Esophagus squamous epithelium (tissue), 5 donors: ENCODE measurements around the gene METTL16. TPM values are rescaled to one million over a fixed set of nuclear protein-coding genes. Genes with fewer than 3 reads are reported as not detected.

Experiments
- DNase-seq: peaks from one replicate; lab custom pipeline; 2025; lab: John Stamatoyannopoulos, UW
- H3K27ac ChIP-seq, 4 donors: fragments of 200-600 bp; sonication (generic); one replicate each; pipeline ENCODE4 v1.5.1; 2016 to 2019; ENCODE audit warnings: mild to moderate bottlenecking in 1 of 4
- H3K27me3 ChIP-seq, 4 donors: fragments of 200-600 bp; sonication (generic); 1 replicate in 3 of 4; 2 replicates in 1 of 4; pipeline versions ENCODE4 v1.5.1 to v1.6.0; 2017 to 2021; ENCODE audit warnings: antibody characterized with exemption in 1 of 4
- H3K36me3 ChIP-seq, 3 donors: fragments of 200-600 bp; sonication (generic); one replicate each; pipeline ENCODE4 v1.5.1; 2016 to 2019
- H3K4me1 ChIP-seq, 3 donors: fragments of 200-600 bp; sonication (generic); one replicate each; pipeline ENCODE4 v1.5.1; 2017 to 2019
- H3K4me3 ChIP-seq, 4 donors: fragments of 200-600 bp; sonication (generic); 1 replicate in 3 of 4; 2 replicates in 1 of 4; pipeline ENCODE4 v1.5.1; 2016 to 2019; ENCODE audit warnings: mild to moderate bottlenecking in 2 of 4, moderate library complexity in 1 of 4
- H3K9me3 ChIP-seq, 3 donors: fragments of 200-600 bp; sonication (generic); one replicate each; pipeline ENCODE4 v1.5.1; 2016 to 2019
- CTCF ChIP-seq, 6 experiments: fragments of 450-650 bp in 4 of 6; fragments of 200-600 bp in 2 of 6; sonication (generic) in 2 of 6; IDR thresholded peaks; one replicate each; pipeline ENCODE4 v1.5.1; 2016 to 2019; ENCODE audit warnings: antibody characterized with exemption in 6 of 6, mild to moderate bottlenecking in 4 of 6, moderate library complexity in 4 of 6
- POLR2A ChIP-seq, 4 donors: fragments of 450-650 bp; IDR thresholded peaks; one replicate each; pipeline ENCODE4 v1.6.1; 2017; ENCODE audit warnings: antibody characterized with exemption in 4 of 4, mild to moderate bottlenecking in 4 of 4, moderate library complexity in 3 of 4
- WGBS, 2 donors: methylation state at CpG; one replicate each; pipeline ENCODE4 v1.1.5; 2018; 5-methylcytosine and 5-hydroxymethylcytosine counted together
- intact Hi-C: fragments of 100-400 bp; cut with DNase I; formaldehyde crosslinking; loops from one replicate; pipeline ENCODE4 v1.15.0; 2022
- small RNA-seq, 4 donors: library from RNA; depleted of rRNA; stranded (forward); fragments of <200 nt; gene quantifications; one replicate each; pipeline ENCODE3, GENCODE V24; 2016
- total RNA-seq, 4 donors: library from RNA; depleted of rRNA; stranded (reverse); fragments of >200 nt; gene quantifications; one replicate each; pipeline ENCODE4 v1.1.0, GENCODE V29; 2016
- donor health status: DM: yes; HTN: yes; CAD: no.

METTL16 gene
- total RNA-seq, 4 donors from 2014 or later = 12.5 to 31.5 (median 25.3) TPM

DNA sequence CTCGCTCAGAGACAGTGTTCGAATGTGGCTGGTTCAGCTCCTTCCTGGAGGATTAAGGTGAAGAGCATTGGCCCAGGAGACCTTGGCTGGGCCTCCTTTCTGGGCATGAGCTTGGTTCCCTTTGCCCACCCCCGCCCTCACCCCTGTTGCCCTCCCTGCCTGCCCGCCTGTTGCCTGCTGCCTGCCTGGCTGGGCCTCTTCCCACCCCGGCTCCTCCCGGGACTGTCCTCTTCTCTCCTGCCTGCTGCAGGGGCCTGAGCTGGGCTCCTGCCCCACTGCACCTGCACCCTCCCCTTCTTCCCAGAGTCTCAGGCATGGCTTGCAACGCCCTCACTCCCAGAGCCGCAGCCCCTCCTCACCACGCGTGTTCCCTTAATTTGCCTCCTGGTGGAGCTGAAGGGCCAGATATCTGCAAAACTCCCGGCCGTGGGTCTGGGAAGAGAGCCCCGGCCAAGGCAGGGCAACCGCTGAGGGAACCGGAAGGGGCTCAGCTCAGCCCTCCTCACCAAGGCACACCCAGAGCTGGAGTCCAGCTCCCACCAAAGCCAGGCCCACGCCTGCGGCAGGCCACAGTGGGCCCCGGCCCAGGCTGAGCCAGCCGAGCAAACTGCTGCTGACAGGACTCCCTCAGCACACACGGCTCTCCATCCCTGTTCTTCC, 142.0 kb downstream of the METTL16 start:
- H3K27ac ChIP-seq = peak overlapping the region in 2 of 4 donors; percentile 39 to 50
- TF ChIP-seq POLR2A (IDR thresholded peaks at IDR 0.05) = no peak
- TF ChIP-seq CTCF (IDR thresholded peaks at IDR 0.05) = no peak
- 53 to 72% methylated on average over 4 to 11 of the region's 20 CpGs for WGBS, 2 donors
- no peak for DNase-seq
- H3K36me3 ChIP-seq = peaks cover 0 to 97% (median 12%) of the 10 kb centered on the region in 3 donors
- peaks cover 0 to 36% (median 3%) of the 10 kb centered on the region in 3 donors for H3K4me1 ChIP-seq
- H3K9me3 ChIP-seq = no peaks in the 10 kb centered on the region
- intact Hi-C loops = no loop called here
- H3K27me3 ChIP-seq = no peaks in the 10 kb centered on the region
- H3K4me3 ChIP-seq = no peak overlapping the region

DNA sequence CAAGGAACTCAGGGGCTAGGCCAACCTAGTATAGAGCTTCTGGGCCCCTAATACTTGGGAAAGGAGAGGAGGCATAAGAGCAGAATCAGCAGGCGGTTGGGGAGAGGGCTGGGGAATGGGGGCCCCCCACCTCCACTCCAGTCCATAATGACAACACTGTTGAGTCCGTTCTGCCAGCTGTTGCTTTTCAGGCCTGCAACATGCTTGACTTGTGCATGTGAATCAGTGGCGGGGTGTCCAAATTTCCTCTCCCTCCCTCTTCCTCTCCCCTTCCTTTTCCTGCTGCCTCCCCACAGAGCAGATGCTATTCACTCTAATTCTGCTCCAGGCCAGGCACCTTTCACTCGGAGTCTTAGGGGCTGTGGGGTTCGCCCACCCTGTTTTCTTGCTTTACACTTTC, 142.6 kb downstream of the METTL16 start:
- TF ChIP-seq POLR2A (IDR thresholded peaks at IDR 0.05) (no peak), CTCF (IDR thresholded peaks at IDR 0.05) (no peak)
- peak overlapping the region in 1 of 4 donors; percentile 39 for H3K27ac ChIP-seq
- H3K27me3 ChIP-seq = no peaks in the 10 kb centered on the region
- no peak overlapping the region for H3K4me3 ChIP-seq
- 45 to 73% methylated on average over 5 of the region's 5 CpGs for WGBS, 2 donors
- peaks cover 0 to 37% (median 2%) of the 10 kb centered on the region in 3 donors for H3K4me1 ChIP-seq
- DNase-seq = no peak
- peaks cover 0 to 99% (median 12%) of the 10 kb centered on the region in 3 donors for H3K36me3 ChIP-seq
- intact Hi-C loops = no loop called here
- no peaks in the 10 kb centered on the region for H3K9me3 ChIP-seq

GRCh38 chr17:2368359-2368758, 143.3 kb downstream of the METTL16 start:
- H3K36me3 ChIP-seq = peaks cover 4 to 99% (median 12%) of the 10 kb centered on the region in 3 donors
- no peaks in the 10 kb centered on the region for H3K27me3 ChIP-seq

DNA sequence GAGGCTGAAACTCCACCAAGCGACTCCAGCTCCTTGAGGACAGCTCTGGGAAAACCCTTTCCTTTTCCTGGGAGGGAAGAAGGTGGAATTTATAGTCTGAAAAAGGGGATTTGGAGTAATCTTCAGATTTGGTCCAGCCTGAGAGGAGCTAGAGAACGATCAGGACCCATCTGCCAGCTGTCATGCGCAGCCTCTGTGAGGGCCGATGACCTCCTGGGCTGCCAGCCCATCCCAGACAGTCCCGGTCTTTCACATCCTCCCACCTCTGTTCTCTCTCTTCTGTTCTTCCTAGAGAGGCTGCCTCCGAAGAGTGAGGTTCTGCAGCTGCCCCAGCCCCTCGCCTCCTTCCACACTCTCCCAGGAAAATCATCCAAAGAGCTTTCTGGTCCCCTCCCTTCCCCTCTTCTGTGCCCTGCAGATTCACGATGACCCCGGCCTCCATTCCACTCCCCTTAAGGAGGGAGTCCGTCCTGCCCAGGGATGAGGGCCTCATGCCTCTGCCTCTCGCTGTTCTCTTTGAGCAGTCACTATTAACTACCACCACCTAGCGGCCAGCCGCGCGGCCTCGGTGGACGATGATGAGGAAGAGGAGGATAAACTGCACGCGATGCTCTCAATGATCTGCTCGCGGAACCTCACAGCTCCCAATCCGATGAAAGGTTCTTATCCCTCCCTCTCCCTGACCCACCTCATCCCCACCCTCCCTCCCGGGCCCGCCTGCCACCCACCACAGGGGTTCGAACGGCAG, 144.8 kb downstream of the METTL16 start:
- H3K36me3 ChIP-seq = peaks cover 8 to 99% (median 17%) of the 10 kb centered on the region in 3 donors
- H3K27me3 ChIP-seq = no peaks in the 10 kb centered on the region
- H3K4me1 ChIP-seq = peaks cover 0 to 46% (median 5%) of the 10 kb centered on the region in 3 donors
- H3K4me3 ChIP-seq = no peak overlapping the region
- DNase-seq = no peak
- H3K27ac ChIP-seq = no peak overlapping the region
- intact Hi-C loops = no loop called here
- WGBS, 2 donors = 81 to 86% methylated on average over 9 to 19 of the region's 26 CpGs
- no peaks in the 10 kb centered on the region for H3K9me3 ChIP-seq
- TF ChIP-seq CTCF (IDR thresholded peaks at IDR 0.05) (no peak), POLR2A (IDR thresholded peaks at IDR 0.05) (no peak)

More at GRCh38 chr17:2368359-2368758, 143.3 kb downstream of the METTL16 start:
- TF ChIP-seq POLR2A (IDR thresholded peaks at IDR 0.05) (no peak), CTCF (IDR thresholded peaks at IDR 0.05) (no peak)
- H3K9me3 ChIP-seq = no peaks in the 10 kb centered on the region
- intact Hi-C loops = no loop called here
- peaks cover 0 to 43% (median 5%) of the 10 kb centered on the region in 3 donors for H3K4me1 ChIP-seq
- peak overlapping the region in 1 of 4 donors; percentile 39 for H3K27ac ChIP-seq
- DNase-seq = no peak
- 73% methylated on average over 4 of the region's 8 CpGs; no CpG with 5 or more reads in 1 of the 2 donors for WGBS, 2 donors
- H3K4me3 ChIP-seq = no peak overlapping the region

Small RNA genes within 50 kb of the gene (small RNA-seq; reads per million reads assigned to genes)
- 0 reads per million in 4 donors for gene AC006435.3
- gene AC006435.4 = 0 reads per million in 4 donors
- 0 reads per million in 4 donors for gene AC006435.5

Other genes with a start within 250 kb of the METTL16 start
- gene SMG6, start 208.1 kb downstream of the METTL16 start, total RNA-seq = 10 to 100 TPM; 17.9 to 24.0 (median 20.1) TPM
- gene SRR, start 207.9 kb downstream of the METTL16 start, total RNA-seq = 10 to 100 TPM in 3 of 4 donors, 1 to 10 TPM in 1; 8.7 to 34.8 (median 15.8) TPM
- 10 to 100 TPM; 20.3 to 70.2 (median 46.0) TPM for gene TSR1, start 175.4 kb downstream of the METTL16 start, total RNA-seq
- gene SGSM2, start 174.4 kb downstream of the METTL16 start, total RNA-seq = 10 to 100 TPM; 24.3 to 67.9 (median 35.3) TPM
- gene MNT, start 110.8 kb downstream of the METTL16 start, total RNA-seq = 10 to 100 TPM in 3 of 4 donors, 1 to 10 TPM in 1; 7.2 to 23.0 (median 17.4) TPM
- 10 to 100 TPM; 33.4 to 91.6 (median 78.8) TPM for gene PAFAH1B1, start 81.8 kb upstream of the METTL16 start, total RNA-seq
- 100 to 1,000 TPM in 3 of 4 donors, 10 to 100 TPM in 1; 89.2 to 164 (median 136) TPM for gene CLUH, start 199.9 kb upstream of the METTL16 start, total RNA-seq
- gene CCDC92B, start 237.8 kb upstream of the METTL16 start, total RNA-seq = under 1 TPM in 3 of 4 donors, not detected in 1; 0.15 to 0.57 (median 0.35) TPM